ENCODE measurements around the gene C18orf32.

DNA sequence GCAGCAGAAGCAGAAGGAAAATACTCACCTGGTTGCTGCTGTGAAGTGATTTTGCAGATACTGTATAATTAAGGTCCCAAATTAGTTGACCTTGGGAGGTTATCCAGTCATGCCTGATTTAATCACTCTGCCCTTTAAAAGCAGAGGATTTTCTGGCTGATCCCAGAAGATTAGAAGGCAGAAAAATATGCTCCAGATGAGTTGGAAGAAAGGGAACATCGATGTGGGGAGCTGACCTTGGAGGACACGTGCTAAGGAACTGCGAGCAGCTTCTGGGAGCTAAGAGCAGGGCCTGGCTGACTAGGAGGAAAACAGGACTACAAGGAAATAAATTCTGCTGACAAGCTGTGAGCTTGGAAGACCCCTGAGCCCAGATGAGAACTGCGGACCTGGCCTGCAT, 13.3 kb downstream of the C18orf32 start:
- TF ChIP-seq GATA2 (IDR thresholded peaks at IDR 0.05; ENCODE audit: low read depth, low read length) = peak; percentile 59
- 0 out of 2 replicates have a peak, but pooled peaks have one; percentile 25 for TF ChIP-seq GATA3 (IDR thresholded peaks at IDR 0.05; ENCODE audit: low read depth, low read length)
